Measurements from ENCODE around the gene CDS1.

CDS1 gene

GRCh38 chr4:84585251-84585650 lies 2.3 kb downstream of the CDS1 start:
- Histone ChIP-seq H3K9ac (ENCODE audit: low read length) (no peak overlapping the region), H3K27ac (ENCODE audit: low read length) (no peak overlapping the region), H3F3A (ENCODE audit: insufficient read depth, low read length) (peaks cover 13% of the 10 kb centered on the region; the same call in 1 of the 2 replicates), H3K9me3 (replicated peaks; ENCODE audit: insufficient read depth, low read length) (no peaks in the 10 kb centered on the region), H3K9me2 (replicated peaks; ENCODE audit: insufficient read depth, low read length) (no peaks in the 10 kb centered on the region), H3K36me3 (replicated peaks; ENCODE audit: insufficient read depth, low read length) (no peaks in the 10 kb centered on the region), H3K4me2 (ENCODE audit: low read depth, low read length) (no peak overlapping the region), H3K4me3 (ENCODE audit: low read length) (no peak overlapping the region), H4K20me1 (ENCODE audit: insufficient read depth, low read length) (no peaks in the 10 kb centered on the region), H2AFZ (ENCODE audit: low read length) (no peak overlapping the region), H3K27me3 (replicated peaks; ENCODE audit: insufficient read depth, low read length) (no peaks in the 10 kb centered on the region), H3K79me2 (ENCODE audit: low read length) (peaks cover 47% of the 10 kb centered on the region), H3K4me1 (ENCODE audit: low read length) (peaks cover 12% of the 10 kb centered on the region)
- no peak for TF ChIP-seq EZH2phosphoT487 (IDR thresholded peaks at IDR 0.05; ENCODE audit: low read length)
- TF ChIP-seq EZH2 (optimal IDR thresholded peaks at IDR 0.05; ENCODE audit: low read depth, low read length), result no peak
- no peak for TF ChIP-seq CTCF (IDR thresholded peaks at IDR 0.05; ENCODE audit: low read length)
- no peak for DNase-seq

- H3K4me2 ChIP-seq (ENCODE audit: low read depth, low read length), result no peak overlapping the region
- H2AFZ ChIP-seq (ENCODE audit: low read length), result no peak overlapping the region
- no peak overlapping the region for H3K27ac ChIP-seq (ENCODE audit: low read length)
- H3K4me1 ChIP-seq (ENCODE audit: low read length), result no peaks in the 10 kb centered on the region
- H3K9me2 ChIP-seq (replicated peaks; ENCODE audit: insufficient read depth, low read length), result no peaks in the 10 kb centered on the region
- no peaks in the 10 kb centered on the region for H3F3A ChIP-seq (ENCODE audit: insufficient read depth, low read length)
- peaks cover 43% of the 10 kb centered on the region for H3K79me2 ChIP-seq (ENCODE audit: low read length)
- no peak for DNase-seq
- no peak overlapping the region for H3K4me3 ChIP-seq (ENCODE audit: low read length)
- no peaks in the 10 kb centered on the region for H4K20me1 ChIP-seq (ENCODE audit: insufficient read depth, low read length)
- H3K9me3 ChIP-seq (replicated peaks; ENCODE audit: insufficient read depth, low read length), result no peaks in the 10 kb centered on the region
- no peaks in the 10 kb centered on the region for H3K36me3 ChIP-seq (replicated peaks; ENCODE audit: insufficient read depth, low read length)
- TF ChIP-seq EZH2 (optimal IDR thresholded peaks at IDR 0.05; ENCODE audit: low read depth, low read length), result no peak
- TF ChIP-seq EZH2phosphoT487 (IDR thresholded peaks at IDR 0.05; ENCODE audit: low read length), result no peak
- no peak for TF ChIP-seq CTCF (IDR thresholded peaks at IDR 0.05; ENCODE audit: low read length)
- no peak overlapping the region for H3K9ac ChIP-seq (ENCODE audit: low read length)
- H3K27me3 ChIP-seq (replicated peaks; ENCODE audit: insufficient read depth, low read length), result no peaks in the 10 kb centered on the region
Observed at GRCh38 chr4:84594724-84595123, 11.8 kb downstream of the CDS1 start.

- no peaks in the 10 kb centered on the region for H3F3A ChIP-seq (ENCODE audit: insufficient read depth, low read length)
- DNase-seq, result no peak
- H3K9me2 ChIP-seq (replicated peaks; ENCODE audit: insufficient read depth, low read length), result no peaks in the 10 kb centered on the region
- no peak overlapping the region for H2AFZ ChIP-seq (ENCODE audit: low read length)
- no peaks in the 10 kb centered on the region for H3K27me3 ChIP-seq (replicated peaks; ENCODE audit: insufficient read depth, low read length)
- no peaks in the 10 kb centered on the region for H4K20me1 ChIP-seq (ENCODE audit: insufficient read depth, low read length)
- H3K9me3 ChIP-seq (replicated peaks; ENCODE audit: insufficient read depth, low read length), result no peaks in the 10 kb centered on the region
- no peak for TF ChIP-seq CTCF (IDR thresholded peaks at IDR 0.05; ENCODE audit: low read length)
- H3K4me3 ChIP-seq (ENCODE audit: low read length), result no peak overlapping the region
- peaks cover 28% of the 10 kb centered on the region for H3K79me2 ChIP-seq (ENCODE audit: low read length)
- no peaks in the 10 kb centered on the region for H3K36me3 ChIP-seq (replicated peaks; ENCODE audit: insufficient read depth, low read length)
- no peaks in the 10 kb centered on the region for H3K4me1 ChIP-seq (ENCODE audit: low read length)
- H3K4me2 ChIP-seq (ENCODE audit: low read depth, low read length), result no peak overlapping the region
- no peak overlapping the region for H3K27ac ChIP-seq (ENCODE audit: low read length)
- no peak overlapping the region for H3K9ac ChIP-seq (ENCODE audit: low read length)
Observed at GRCh38 chr4:84596826-84597225, 13.9 kb downstream of the CDS1 start.
